K562 (cell line): ENCODE measurements around the gene FRYL. TPM values are rescaled to one million over a fixed set of nuclear protein-coding genes. Genes with fewer than 3 reads are reported as not detected.

Experiments
- ARHGAP35 ChIP-seq: fragments of 450-650 bp; IDR thresholded peaks from 2 replicates; pipeline ENCODE4 v1.6.1; 2018; ENCODE audit not compliant: partially characterized antibody
- CREBBP ChIP-seq: IDR thresholded peaks from one replicate; pipeline ENCODE4 v1.6.1; 2012; ENCODE audit warnings: low read depth, mild to moderate bottlenecking, control low read depth, inconsistent platforms, low read length
- CTBP1 ChIP-seq: fragments of 450-650 bp; IDR thresholded peaks from 2 replicates; pipeline ENCODE4 v1.6.1; 2016; ENCODE audit warnings: borderline replicate concordance
- EP400 ChIP-seq: fragments of 450-650 bp; IDR thresholded peaks from 2 replicates; pipeline ENCODE4 v1.6.1; 2017; ENCODE audit warnings: antibody characterized with exemption, mild to moderate bottlenecking, moderate library complexity
- MXI1 ChIP-seq: IDR thresholded peaks from 2 replicates; pipeline ENCODE4 v1.6.1; 2011; ENCODE audit warnings: low read depth, mild to moderate bottlenecking, improper control_type of control experiment, low read length
- NBN ChIP-seq: fragments of 450-650 bp; IDR thresholded peaks from 2 replicates; pipeline ENCODE4 v1.6.1; 2016; ENCODE audit warnings: low read depth, mild to moderate bottlenecking
- NFYB ChIP-seq: IDR thresholded peaks from 2 replicates; pipeline ENCODE4 v1.6.1; 2011; ENCODE audit warnings: mild to moderate bottlenecking, moderate library complexity; ENCODE audit not compliant: insufficient read length; ENCODE audit errors: extremely low read depth
- NONO ChIP-seq, 2 experiments: fragments of 200-400 bp in 1 of 2; fragments of 450-650 bp in 1 of 2; formaldehyde crosslinking in 1 of 2; IDR thresholded peaks; 2 replicates each; pipeline ENCODE4 v1.6.1; 2017; ENCODE audit warnings: low read depth in 2 of 2, mild to moderate bottlenecking in 2 of 2, moderate library complexity in 2 of 2, low read length in 1 of 2
- SUPT5H ChIP-seq: fragments of 450-650 bp; IDR thresholded peaks from 2 replicates; pipeline ENCODE4 v1.6.1; 2016
- ZNF165 ChIP-seq: fragments of 250-450 bp; sonication (Bioruptor Pico); IDR thresholded peaks from 2 replicates; pipeline ENCODE4 v1.4.0; 2020; ENCODE audit warnings: borderline replicate concordance
- ZNF384 ChIP-seq: IDR thresholded peaks from 2 replicates; pipeline ENCODE4 v1.6.1; 2012; ENCODE audit warnings: low read depth, low read length, improper control_type of control experiment
- ZNF696 ChIP-seq: fragments of 250-450 bp; sonication (Bioruptor Pico); conservative IDR thresholded peaks from 2 replicates; pipeline ENCODE4 v1.4.0; 2020; ENCODE audit warnings: mild to moderate bottlenecking, moderate library complexity
- polyA plus RNA-seq, 8 experiments: library from polyadenylated mRNA; depleted of rRNA in 4 of 8; stranded (reverse) in 5 of 8; unstranded in 3 of 8; fragments of >200 nt; fragmentation: Nextera tagmentation in 2 of 8; fragmentation: Illumina TruSeq in 1 of 8; extraction: Ambion mirVana in 2 of 8; extraction: Trizol in 1 of 8; gene quantifications; 2 replicates each; pipeline versions ENCODE4 v1.2.1 to v1.2.3, GENCODE V29; 2011 to 2014; ENCODE audit warnings: inconsistent platforms in 1 of 8, missing spikeins in 1 of 8
- total RNA-seq, 7 experiments: library from RNA; depleted of rRNA in 6 of 7; stranded (reverse); fragments of >200 nt in 6 of 7; fragmentation: Illumina TruSeq in 2 of 7; extraction: Trizol in 2 of 7; gene quantifications; 2 replicates each; pipeline versions ENCODE4 v1.2.1 to v1.2.3, GENCODE V29; 2011 to 2021; ENCODE audit warnings: low replicate concordance in 1 of 7
- TF ChIP-seq, protein P1 (sequence below): fragments of 450-650 bp; IDR thresholded peaks from 2 replicates; pipeline ENCODE4 v1.6.1; 2016
- TF ChIP-seq, protein P2 (sequence below), 3 experiments: fragments of 200-800 bp in 1 of 3; fragments of 250-450 bp in 1 of 3; fragments of 450-650 bp in 1 of 3; sonication (Bioruptor Pico) in 1 of 3; sonication (Bioruptor generic) in 1 of 3; formaldehyde crosslinking in 1 of 3; IDR thresholded peaks; 2 replicates each; pipeline versions ENCODE4 v1.6.1 to v1.8.0; 2016 to 2022; ENCODE audit warnings: mild to moderate bottlenecking in 2 of 3, missing genetic modification characterization in 2 of 3, missing compliant biosample characterization in 1 of 3, moderate library complexity in 1 of 3
- TF ChIP-seq, protein P3 (sequence below): sonication (generic); formaldehyde crosslinking; IDR thresholded peaks from 2 replicates; pipeline ENCODE4 v1.8.0; 2022; ENCODE audit warnings: missing genetic modification reagents, mild to moderate bottlenecking, borderline replicate concordance
- TF ChIP-seq, protein P4 (sequence below): sonication (generic); formaldehyde crosslinking; IDR thresholded peaks from 2 replicates; pipeline ENCODE4 v1.8.0; 2022; ENCODE audit warnings: mild to moderate bottlenecking, low read depth, missing genetic modification reagents
- TF ChIP-seq, protein P5 (sequence below): fragments of 250-450 bp; sonication (Bioruptor Pico); IDR thresholded peaks from 2 replicates; pipeline ENCODE4 v1.6.1; 2021; ENCODE audit warnings: mild to moderate bottlenecking

Gene FRYL
- total and polyA plus RNA-seq, 9 of the 15 experiments (the other 6 are each of a cell fraction or from before 2014, with no cell fraction given) = 7.2 to 34.9 (median 15.9) TPM

DNA sequence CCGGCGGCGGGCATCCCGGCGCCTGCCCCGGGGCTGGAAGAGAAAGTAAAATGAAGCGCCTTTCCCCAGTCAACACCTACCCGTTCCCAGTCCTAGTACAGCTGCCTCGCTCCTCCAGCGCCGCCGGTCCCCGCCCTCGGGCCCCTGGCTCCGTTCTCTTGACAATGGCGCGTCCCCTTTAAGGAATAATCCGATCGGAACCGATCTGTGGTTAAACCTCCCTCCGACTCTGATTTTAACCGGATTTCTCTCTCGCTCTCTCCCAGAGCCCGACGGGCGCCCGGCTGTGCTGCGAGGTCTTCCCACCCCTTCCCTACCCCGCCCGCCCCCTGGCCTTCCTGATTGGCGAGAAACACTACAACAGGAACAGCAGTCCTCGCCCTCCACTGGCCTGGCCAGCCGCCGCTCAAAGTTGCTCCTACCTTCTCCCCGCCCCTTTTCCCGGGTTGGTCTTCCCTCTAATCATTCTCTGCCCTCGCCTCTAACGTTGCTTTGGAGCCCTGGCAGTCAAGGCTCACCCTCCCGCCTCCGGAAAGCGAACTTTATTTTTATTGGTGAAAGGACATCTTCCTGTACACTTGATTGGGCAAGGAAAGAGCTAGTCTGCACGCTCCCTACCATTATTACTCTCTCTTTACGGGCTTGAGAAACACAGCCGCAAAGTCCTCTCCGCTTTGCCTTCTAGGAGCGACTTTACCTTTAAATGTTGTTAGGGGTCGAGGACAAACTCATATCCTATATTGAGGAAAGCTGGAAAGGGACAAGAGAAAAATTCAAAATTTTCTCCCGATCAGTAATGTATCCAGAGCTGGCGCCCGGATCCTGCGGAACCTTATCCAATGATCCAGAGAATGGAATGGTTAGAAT is at the start of gene FRYL (continued):
- TF ChIP-seq ZNF696 (CRISPR knock-in tag) (no peak), NBN (peak; percentile 17; the same call in 1 of the 2 replicates), ARHGAP35 (no peak), ZNF384 (no peak), NONO (IDR thresholded peaks at IDR 0.05; ENCODE audit: low read depth in 2 of 2, low read length in 1 of 2) (no peak), CREBBP (no peak), SUPT5H (peak; percentile 73), ZNF165 (CRISPR knock-in tag) (no peak), CTBP1 (0 out of 2 replicates have a peak, but pooled peaks have one; percentile 4), EP400 (no peak), NFYB (peak; percentile 91), MXI1 (no peak)
- TF ChIP-seq, protein P1, sequence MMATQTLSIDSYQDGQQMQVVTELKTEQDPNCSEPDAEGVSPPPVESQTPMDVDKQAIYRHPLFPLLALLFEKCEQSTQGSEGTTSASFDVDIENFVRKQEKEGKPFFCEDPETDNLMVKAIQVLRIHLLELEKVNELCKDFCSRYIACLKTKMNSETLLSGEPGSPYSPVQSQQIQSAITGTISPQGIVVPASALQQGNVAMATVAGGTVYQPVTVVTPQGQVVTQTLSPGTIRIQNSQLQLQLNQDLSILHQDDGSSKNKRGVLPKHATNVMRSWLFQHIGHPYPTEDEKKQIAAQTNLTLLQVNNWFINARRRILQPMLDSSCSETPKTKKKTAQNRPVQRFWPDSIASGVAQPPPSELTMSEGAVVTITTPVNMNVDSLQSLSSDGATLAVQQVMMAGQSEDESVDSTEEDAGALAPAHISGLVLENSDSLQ = peak; percentile 100
- TF ChIP-seq, protein P2, sequence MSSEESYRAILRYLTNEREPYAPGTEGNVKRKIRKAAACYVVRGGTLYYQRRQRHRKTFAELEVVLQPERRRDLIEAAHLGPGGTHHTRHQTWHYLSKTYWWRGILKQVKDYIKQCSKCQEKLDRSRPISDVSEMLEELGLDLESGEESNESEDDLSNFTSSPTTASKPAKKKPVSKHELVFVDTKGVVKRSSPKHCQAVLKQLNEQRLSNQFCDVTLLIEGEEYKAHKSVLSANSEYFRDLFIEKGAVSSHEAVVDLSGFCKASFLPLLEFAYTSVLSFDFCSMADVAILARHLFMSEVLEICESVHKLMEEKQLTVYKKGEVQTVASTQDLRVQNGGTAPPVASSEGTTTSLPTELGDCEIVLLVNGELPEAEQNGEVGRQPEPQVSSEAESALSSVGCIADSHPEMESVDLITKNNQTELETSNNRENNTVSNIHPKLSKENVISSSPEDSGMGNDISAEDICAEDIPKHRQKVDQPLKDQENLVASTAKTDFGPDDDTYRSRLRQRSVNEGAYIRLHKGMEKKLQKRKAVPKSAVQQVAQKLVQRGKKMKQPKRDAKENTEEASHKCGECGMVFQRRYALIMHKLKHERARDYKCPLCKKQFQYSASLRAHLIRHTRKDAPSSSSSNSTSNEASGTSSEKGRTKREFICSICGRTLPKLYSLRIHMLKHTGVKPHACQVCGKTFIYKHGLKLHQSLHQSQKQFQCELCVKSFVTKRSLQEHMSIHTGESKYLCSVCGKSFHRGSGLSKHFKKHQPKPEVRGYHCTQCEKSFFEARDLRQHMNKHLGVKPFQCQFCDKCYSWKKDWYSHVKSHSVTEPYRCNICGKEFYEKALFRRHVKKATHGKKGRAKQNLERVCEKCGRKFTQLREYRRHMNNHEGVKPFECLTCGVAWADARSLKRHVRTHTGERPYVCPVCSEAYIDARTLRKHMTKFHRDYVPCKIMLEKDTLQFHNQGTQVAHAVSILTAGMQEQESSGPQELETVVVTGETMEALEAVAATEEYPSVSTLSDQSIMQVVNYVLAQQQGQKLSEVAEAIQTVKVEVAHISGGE (CRISPR knock-in tag; IDR thresholded peaks at IDR 0.05) = no peak
- TF ChIP-seq, protein P3, sequence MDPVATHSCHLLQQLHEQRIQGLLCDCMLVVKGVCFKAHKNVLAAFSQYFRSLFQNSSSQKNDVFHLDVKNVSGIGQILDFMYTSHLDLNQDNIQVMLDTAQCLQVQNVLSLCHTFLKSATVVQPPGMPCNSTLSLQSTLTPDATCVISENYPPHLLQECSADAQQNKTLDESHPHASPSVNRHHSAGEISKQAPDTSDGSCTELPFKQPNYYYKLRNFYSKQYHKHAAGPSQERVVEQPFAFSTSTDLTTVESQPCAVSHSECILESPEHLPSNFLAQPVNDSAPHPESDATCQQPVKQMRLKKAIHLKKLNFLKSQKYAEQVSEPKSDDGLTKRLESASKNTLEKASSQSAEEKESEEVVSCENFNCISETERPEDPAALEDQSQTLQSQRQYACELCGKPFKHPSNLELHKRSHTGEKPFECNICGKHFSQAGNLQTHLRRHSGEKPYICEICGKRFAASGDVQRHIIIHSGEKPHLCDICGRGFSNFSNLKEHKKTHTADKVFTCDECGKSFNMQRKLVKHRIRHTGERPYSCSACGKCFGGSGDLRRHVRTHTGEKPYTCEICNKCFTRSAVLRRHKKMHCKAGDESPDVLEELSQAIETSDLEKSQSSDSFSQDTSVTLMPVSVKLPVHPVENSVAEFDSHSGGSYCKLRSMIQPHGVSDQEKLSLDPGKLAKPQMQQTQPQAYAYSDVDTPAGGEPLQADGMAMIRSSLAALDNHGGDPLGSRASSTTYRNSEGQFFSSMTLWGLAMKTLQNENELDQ (CRISPR knock-in tag) = no peak
- TF ChIP-seq, protein P4, sequence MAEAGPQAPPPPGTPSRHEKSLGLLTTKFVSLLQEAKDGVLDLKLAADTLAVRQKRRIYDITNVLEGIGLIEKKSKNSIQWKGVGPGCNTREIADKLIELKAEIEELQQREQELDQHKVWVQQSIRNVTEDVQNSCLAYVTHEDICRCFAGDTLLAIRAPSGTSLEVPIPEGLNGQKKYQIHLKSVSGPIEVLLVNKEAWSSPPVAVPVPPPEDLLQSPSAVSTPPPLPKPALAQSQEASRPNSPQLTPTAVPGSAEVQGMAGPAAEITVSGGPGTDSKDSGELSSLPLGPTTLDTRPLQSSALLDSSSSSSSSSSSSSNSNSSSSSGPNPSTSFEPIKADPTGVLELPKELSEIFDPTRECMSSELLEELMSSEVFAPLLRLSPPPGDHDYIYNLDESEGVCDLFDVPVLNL = no peak
- TF ChIP-seq, protein P5, sequence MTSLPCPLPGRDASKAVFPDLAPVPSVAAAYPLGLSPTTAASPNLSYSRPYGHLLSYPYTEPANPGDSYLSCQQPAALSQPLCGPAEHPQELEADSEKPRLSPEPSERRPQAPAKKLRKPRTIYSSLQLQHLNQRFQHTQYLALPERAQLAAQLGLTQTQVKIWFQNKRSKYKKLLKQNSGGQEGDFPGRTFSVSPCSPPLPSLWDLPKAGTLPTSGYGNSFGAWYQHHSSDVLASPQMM (CRISPR knock-in tag) = no peak
